DND-41 (cell line): ENCODE data around the gene POLN.

Experiments used
- EZH2 ChIP-seq: IDR thresholded peaks from 3 replicates; pipeline ENCODE4 v1.6.1; 2012; ENCODE audit warnings: borderline replicate concordance, low read depth, mild to moderate bottlenecking, moderate library complexity, low read length, inconsistent platforms; ENCODE audit not compliant: severe bottlenecking
- TF ChIP-seq, protein P1 (sequence below): IDR thresholded peaks from 2 replicates; pipeline ENCODE4 v1.5.1; 2012; ENCODE audit warnings: borderline replicate concordance, low read length, moderate library complexity, mild to moderate bottlenecking; ENCODE audit not compliant: poor library complexity, severe bottlenecking; ENCODE audit errors: extremely low read depth

DNA sequence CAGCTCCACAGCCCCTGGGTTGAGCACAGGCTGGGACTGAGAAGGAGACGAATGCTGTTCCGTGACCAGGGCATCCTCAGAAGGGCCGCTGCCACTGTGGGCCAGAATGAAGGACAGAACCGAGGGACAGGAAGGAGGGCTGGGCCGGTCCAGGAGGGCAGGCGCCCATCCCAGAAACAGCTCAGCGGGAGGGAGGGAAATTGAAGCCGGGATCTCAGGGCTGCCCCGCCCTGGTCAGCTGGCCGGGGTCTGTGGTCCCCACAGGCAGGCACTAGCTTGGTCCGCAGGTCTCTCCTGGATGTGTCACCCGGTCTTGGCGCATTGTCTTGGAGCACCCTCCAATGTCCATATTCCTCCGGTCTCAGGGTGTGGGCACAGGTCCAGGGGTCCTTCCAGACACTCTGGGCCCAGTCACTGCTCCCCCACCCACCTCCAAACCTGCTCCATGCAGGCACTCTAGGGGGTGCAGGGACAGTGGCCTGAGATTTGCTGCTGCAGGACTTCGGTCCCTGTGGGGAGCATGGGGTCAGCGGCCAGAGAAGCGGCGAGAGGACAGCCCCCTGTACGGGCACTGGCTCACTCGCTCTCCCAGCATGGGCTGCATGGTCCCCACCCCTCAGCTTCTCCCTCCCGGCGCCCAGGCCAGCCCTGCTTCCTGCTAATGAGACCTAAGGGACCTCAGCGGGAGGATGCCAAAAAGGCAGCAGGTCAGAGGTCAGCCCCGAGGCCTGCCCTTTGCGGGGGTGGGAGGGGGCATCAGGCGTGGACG lies 43.9 kb upstream of the POLN start:
- TF ChIP-seq, protein P1, sequence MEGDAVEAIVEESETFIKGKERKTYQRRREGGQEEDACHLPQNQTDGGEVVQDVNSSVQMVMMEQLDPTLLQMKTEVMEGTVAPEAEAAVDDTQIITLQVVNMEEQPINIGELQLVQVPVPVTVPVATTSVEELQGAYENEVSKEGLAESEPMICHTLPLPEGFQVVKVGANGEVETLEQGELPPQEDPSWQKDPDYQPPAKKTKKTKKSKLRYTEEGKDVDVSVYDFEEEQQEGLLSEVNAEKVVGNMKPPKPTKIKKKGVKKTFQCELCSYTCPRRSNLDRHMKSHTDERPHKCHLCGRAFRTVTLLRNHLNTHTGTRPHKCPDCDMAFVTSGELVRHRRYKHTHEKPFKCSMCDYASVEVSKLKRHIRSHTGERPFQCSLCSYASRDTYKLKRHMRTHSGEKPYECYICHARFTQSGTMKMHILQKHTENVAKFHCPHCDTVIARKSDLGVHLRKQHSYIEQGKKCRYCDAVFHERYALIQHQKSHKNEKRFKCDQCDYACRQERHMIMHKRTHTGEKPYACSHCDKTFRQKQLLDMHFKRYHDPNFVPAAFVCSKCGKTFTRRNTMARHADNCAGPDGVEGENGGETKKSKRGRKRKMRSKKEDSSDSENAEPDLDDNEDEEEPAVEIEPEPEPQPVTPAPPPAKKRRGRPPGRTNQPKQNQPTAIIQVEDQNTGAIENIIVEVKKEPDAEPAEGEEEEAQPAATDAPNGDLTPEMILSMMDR: no peak
- no peak for TF ChIP-seq EZH2
